GM23248 (cell line): ENCODE results near the gene NRG3.

ENCODE experiments used
- EZH2 ChIP-seq: fragments of 200-600 bp; sonication (generic); IDR thresholded peaks from 2 replicates; pipeline ENCODE4 v1.6.1; 2018; ENCODE audit warnings: antibody characterized with exemption, mild to moderate bottlenecking; ENCODE audit not compliant: insufficient read depth, poor library complexity, severe bottlenecking
- EZH2phosphoT487 ChIP-seq: fragments of 200-600 bp; sonication (generic); IDR thresholded peaks from 2 replicates; pipeline ENCODE4 v1.6.1; 2018; ENCODE audit warnings: antibody characterized with exemption, moderate library complexity, mild to moderate bottlenecking, low read depth; ENCODE audit not compliant: insufficient read depth

DNA sequence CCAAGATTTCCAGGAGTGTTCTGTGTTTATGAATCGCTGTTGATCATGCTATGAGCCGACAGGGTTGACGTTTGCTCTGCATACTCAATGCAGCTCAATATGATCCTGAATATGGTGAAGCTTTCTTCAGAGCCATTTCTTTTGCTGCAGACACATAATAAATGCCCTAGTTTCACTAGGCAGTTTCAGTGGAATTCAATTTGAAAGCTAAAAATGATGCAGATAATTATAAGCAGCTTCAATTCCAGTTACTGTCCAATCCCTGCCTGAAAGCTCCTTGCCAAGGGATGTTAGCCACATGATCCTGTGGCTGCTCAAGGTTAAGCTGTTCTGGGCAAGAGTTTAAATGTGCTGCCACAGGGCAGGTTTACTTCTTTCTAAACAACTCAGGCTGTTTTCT is 805.6 kb downstream of the NRG3 start:
- TF ChIP-seq EZH2phosphoT487 (no peak), EZH2 (no peak)
